ENCODE measurements around the gene ARHGAP23.
"Not testable (repeated sequence)": the region's sequence is repeated elsewhere in the genome, so short reads cannot be mapped to it uniquely, and the experiment has no call there.

Gene ARHGAP23

DNA sequence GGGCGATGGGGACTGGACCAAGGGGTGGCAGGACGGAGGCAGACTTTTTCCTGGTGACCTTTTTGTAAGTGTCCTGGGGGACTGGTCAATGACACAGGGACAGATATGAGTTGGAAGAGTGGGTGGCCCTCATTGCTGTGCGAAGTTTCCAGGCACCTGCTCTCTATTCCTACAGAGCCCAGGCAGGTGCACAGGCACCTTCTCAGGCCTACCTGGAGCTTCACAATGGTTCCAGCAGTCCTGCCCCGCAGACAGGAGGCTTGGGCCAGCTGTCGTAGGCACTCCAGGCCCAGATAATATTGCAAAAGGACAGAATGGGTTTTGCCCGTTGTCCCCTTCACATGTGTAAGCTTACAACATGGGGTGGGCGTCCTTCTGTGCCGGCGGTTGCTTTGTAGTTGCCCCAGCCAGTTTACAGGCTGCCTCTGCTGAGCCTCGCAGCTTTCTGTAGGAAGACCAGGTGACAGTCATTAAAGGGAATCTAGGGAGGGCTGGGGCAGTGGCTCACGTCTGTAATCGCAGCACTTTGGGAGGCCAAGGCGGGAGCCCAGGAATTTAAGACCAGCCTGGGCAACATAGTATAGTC is 84.3 kb downstream of the ARHGAP23 start:
- no peak overlapping the region for H3K4me3 ChIP-seq (ENCODE audit: low read depth, low read length)
- ChIA-PET POLR2A (interaction anchor here (1.0 kb wide), 1 partner anchor 151 kb away, joined by 4 read pairs; no protein-coding TSS in a partner anchor), CTCF (interaction anchor here (0.9 to 15.2 kb wide), 9 partner anchors 14 to 153 kb away, joined by 3 to 210 read pairs (median 4); no protein-coding TSS in a partner anchor)
- no peak for DNase-seq (ENCODE audit: low read depth, low spot score)
- TF ChIP-seq, protein P1, sequence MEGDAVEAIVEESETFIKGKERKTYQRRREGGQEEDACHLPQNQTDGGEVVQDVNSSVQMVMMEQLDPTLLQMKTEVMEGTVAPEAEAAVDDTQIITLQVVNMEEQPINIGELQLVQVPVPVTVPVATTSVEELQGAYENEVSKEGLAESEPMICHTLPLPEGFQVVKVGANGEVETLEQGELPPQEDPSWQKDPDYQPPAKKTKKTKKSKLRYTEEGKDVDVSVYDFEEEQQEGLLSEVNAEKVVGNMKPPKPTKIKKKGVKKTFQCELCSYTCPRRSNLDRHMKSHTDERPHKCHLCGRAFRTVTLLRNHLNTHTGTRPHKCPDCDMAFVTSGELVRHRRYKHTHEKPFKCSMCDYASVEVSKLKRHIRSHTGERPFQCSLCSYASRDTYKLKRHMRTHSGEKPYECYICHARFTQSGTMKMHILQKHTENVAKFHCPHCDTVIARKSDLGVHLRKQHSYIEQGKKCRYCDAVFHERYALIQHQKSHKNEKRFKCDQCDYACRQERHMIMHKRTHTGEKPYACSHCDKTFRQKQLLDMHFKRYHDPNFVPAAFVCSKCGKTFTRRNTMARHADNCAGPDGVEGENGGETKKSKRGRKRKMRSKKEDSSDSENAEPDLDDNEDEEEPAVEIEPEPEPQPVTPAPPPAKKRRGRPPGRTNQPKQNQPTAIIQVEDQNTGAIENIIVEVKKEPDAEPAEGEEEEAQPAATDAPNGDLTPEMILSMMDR (IDR thresholded peaks at IDR 0.05; ENCODE audit: insufficient read depth, low read length, missing control alignments), result no peak

DNA sequence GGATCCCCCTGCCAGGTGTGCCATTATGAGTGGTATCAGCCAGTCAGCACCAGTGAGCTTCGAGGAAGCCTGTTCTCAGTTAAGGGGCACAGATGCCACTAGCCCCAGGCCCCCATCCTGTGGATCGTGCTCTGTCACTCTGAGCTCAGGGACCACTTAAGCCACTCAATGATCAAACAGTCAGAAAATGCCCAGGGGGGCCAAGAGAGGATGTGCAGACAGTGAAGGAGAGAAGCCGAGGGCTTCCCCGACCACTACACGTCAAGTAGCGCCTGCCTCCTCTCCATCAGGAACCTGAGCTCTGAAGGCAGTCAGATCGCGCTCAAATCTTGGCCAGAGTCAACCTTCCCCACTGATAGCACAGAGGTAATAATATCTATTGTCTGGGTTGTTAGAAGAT is 98.3 kb downstream of the ARHGAP23 start:
- CTCF ChIA-PET, result interaction anchor here (1.1 kb wide), 1 partner anchor 14 kb away, joined by 4 read pairs; no protein-coding TSS in a partner anchor
- POLR2A ChIA-PET; H3K4me3 ChIP-seq (ENCODE audit: low read depth, low read length); DNase-seq (ENCODE audit: low read depth, low spot score): not testable (repeated sequence)

DNA sequence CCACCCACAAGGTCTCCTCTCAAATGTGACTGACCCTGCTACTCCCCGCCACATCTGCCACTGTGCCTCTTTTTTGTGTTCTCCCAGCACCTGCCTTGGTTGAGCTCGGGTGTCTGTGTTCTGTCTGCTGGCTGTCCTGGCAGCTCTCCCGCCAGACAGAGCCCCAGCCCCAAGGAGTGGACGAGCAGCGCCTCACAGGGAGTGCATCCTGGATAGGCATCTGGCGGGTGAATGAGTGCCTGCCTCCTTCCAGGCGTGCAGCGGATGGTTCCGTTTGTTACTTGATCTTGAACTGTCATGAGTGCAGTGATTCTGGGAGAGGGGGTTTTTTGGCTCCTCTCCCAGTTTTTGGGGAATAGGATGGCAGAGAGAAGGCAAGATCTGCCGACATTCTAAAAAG is 99.9 kb downstream of the ARHGAP23 start:
- DNase-seq (ENCODE audit: low read depth, low spot score); H3K4me3 ChIP-seq (ENCODE audit: low read depth, low read length); CTCF ChIA-PET; POLR2A ChIA-PET: not testable (repeated sequence)

DNA sequence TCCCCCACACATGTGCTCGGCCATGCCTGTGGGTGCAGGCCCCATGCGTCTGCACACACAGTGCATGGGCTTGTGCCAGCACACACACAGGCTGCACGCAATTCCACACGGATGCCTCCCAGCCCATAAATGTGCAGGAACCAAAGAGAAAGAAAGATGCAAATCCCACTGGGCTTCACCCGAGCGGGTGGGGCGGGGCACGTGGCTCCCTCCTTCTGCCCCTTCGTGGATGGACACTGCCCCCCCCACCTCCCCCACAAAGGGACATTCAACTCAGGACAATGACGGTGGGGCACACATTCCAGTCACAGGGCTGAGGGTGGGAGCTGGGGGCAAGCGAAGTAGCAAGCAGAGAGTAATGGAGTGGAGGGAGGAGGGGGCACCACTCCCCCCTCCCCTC is 102.6 kb downstream of the ARHGAP23 start:
- CTCF ChIA-PET; POLR2A ChIA-PET; DNase-seq (ENCODE audit: low read depth, low spot score): not testable (repeated sequence)

DNA sequence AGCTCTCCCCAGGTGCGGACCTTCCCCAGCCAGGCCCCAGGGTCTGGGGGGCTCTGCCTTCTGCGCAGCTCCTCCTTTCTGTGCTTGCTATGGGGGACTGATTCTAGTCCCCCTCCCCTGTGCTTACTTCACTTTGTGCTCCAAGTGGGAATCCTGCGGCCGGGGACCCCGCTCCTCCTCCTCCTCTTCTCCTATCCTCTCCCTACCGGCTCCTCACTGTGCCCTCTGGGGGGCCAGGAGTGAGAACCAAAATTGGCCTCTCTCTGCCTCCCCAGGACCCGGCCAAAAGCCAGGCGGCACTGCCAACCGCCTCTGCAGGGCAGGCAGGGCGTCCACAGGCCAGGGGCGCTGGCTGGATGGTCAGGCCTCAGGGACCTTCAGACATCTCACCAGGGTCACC is 103.5 kb downstream of the ARHGAP23 start:
- H3K4me3 ChIP-seq (ENCODE audit: low read depth, low read length); POLR2A ChIA-PET; CTCF ChIA-PET; DNase-seq (ENCODE audit: low read depth, low spot score): not testable (repeated sequence)

More for the DNA sequence above, 102.6 kb downstream of the ARHGAP23 start:
- not testable (repeated sequence) for H3K4me3 ChIP-seq (ENCODE audit: low read depth, low read length)

DNA sequence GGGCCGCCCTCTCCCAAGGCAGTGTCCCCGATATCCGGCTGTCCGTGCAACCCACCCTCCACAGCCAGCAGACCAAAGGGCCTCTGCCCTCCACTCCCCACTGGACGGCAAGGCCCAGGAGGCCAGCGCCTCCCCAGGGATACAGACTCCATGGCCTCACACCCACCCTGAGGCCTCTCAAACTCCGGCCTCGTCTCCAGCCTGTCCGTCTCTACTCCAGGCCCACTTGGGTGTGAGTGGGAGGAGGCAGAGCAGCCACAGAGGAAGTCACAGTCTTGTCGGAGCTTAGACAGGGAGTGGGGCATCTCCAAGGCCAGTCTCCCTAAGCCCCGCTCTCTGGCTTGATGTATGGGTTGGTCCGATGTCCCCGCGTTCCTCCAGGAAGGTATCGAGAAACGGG is 104.2 kb downstream of the ARHGAP23 start:
- H3K4me3 ChIP-seq (ENCODE audit: low read depth, low read length), result no peak overlapping the region
- CTCF ChIA-PET, result interaction anchor here (0.8 to 18.9 kb wide), 2 partner anchors 23 to 131 kb away, joined by 4 to 202 read pairs; no protein-coding TSS in a partner anchor
- no peak for DNase-seq (ENCODE audit: low read depth, low spot score)
- POLR2A ChIA-PET, result no interaction called here
- TF ChIP-seq, protein P1 (IDR thresholded peaks at IDR 0.05; ENCODE audit: insufficient read depth, low read length, missing control alignments), result no peak

DNA sequence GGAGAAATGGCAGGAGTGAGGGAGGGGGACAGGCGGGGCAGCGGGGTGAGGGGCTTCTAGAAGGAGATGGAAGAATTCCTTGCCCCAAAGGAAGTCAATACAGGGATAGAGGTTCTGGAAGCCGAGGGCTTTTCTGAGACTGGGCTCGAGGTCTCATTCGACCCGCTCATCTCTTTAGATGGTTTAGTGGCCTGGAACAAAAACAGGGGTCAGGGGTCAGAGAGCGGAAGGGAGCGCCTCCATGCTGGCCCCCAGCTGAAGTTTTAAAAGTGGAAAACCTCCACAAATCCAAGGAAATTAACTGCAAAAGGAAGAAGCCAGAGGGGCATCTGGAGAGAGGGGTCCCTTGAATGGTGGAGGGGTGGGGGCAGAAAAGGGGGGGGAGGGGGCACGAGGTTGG is 105.0 kb downstream of the ARHGAP23 start:
- ChIA-PET CTCF (interaction anchor here (0.6 to 18.9 kb wide), 2 partner anchors 22 to 184 kb away, joined by 3 to 202 read pairs; no protein-coding TSS in a partner anchor), POLR2A (no interaction called here)
- TF ChIP-seq, protein P1 (IDR thresholded peaks at IDR 0.05; ENCODE audit: insufficient read depth, low read length, missing control alignments), result no peak
- H3K4me3 ChIP-seq (ENCODE audit: low read depth, low read length), result no peak overlapping the region
- DNase-seq (ENCODE audit: low read depth, low spot score), result no peak

DNA sequence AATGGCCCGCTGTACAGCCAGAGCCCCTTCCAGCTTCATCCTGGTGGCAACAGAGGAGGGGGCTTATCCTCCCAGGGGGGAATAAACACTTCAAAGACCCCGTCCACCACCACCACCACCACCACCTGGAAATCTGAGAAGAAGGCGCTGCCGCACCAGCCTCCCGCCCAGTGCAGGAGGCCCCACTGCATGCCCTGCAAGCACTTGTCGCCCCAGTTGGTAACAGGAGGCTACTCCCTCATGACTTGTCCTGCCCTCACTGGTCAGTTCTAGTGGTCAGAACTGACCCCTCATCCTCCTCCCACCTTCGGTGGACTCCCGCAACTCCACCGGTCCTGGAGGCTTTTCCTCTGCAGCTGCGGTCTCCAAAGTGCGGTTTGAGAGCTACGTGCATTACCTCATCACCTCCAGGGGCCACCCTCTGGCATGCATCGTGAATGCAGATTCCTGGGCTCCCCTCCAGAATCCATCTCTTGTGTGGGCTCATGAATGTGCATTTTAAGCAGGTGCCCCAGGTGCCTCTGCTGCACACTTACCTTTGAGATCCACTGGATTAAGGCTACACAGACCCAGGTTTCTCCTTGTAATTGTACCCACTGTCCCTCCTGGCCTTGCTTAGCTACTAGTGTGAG is 105.7 kb downstream of the ARHGAP23 start:
- H3K4me3 ChIP-seq (ENCODE audit: low read depth, low read length), result no peak overlapping the region
- TF ChIP-seq, protein P1 (IDR thresholded peaks at IDR 0.05; ENCODE audit: insufficient read depth, low read length, missing control alignments), result no peak
- CTCF ChIA-PET, result interaction anchor here (0.6 to 18.9 kb wide), 4 partner anchors 10 to 185 kb away, joined by 3 to 202 read pairs (median 4); no protein-coding TSS in a partner anchor
- POLR2A ChIA-PET, result interaction anchor here (0.6 kb wide), 1 partner anchor 132 kb away, joined by 4 read pairs; no protein-coding TSS in a partner anchor
- no peak for DNase-seq (ENCODE audit: low read depth, low spot score)
